ENCODE measurements around the gene KRTAP4-1. TPM values are rescaled to one million over a fixed set of nuclear protein-coding genes. Genes with fewer than 3 reads are reported as not detected.
"Not testable (repeated sequence)": the region's sequence is repeated elsewhere in the genome, so short reads cannot be mapped to it uniquely, and the experiment has no call there.

KRTAP4-1 gene
- total RNA-seq = not detected
- long read RNA-seq, donor 1 = 0 reads
- long read RNA-seq, donor 2 = 0 reads

DNA sequence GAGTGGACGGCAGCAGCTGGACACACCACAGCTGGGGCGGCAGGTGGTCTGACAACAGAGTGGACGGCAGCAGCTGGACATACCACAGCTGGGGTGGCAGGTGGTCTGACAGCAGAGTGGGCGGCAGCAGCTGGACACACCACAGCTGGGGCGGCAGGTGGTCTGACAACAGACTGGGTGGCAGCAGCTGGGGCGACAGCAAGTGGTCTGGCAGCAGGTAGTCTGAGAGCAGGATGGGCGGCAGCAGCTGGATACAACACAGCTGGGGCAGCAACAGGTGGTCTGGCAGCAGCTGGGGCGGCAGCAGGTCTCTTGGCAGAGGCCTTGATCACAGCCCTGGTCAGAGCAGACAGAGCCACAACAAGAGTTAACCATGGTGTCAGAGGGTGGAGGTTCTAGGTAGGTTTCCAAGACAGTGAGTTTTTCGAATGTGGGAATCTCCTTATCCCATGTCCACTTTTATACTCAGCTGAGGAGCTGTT is at the start of gene KRTAP4-1:
TSS of gene KRTAP4-1 (minus strand) at position 432 of the 482 bp plus-strand sequence. CDS start at position 375, 57 bp downstream.
- no peak for DNase-seq (ENCODE audit: low spot score)
- intact Hi-C loops (cut with DNase I) = no loop called here

DNA sequence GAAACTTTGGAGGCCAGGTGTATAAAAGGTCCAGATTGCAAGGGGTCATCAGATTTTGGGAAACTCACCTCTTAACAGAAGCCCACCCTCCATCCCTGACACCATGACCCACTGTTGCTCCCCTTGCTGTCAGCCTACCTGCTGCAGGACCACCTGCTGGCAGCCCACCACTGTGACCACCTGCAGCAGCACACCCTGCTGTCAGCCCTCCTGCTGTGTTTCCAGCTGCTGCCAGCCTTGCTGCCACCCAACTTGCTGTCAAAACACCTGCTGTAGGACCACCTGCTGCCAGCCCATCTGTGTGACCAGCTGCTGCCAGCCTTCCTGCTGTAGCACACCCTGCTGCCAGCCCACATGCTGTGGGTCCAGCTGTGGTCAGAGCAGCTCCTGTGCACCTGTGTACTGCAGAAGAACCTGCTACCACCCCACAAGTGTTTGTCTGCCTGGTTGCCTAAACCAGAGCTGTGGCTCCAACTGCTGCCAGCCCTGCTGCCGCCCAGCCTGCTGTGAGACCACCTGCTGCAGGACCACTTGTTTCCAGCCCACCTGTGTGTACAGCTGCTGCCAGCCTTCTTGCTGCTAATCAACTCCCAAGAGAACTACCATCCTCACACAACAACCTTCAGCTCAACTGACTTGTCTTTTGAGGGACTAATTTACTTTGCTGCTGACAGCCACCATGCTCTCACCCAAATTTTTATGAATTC is 47.8 kb upstream of the KRTAP4-1 start, which contains the start of gene KRTAP9-3:
TSS of gene KRTAP9-3 (plus strand) at position 51 of the 707 bp plus-strand sequence. CDS start at position 104, 53 bp downstream.
- DNase-seq (ENCODE audit: low spot score); intact Hi-C loops (cut with DNase I): not testable (repeated sequence)

DNA sequence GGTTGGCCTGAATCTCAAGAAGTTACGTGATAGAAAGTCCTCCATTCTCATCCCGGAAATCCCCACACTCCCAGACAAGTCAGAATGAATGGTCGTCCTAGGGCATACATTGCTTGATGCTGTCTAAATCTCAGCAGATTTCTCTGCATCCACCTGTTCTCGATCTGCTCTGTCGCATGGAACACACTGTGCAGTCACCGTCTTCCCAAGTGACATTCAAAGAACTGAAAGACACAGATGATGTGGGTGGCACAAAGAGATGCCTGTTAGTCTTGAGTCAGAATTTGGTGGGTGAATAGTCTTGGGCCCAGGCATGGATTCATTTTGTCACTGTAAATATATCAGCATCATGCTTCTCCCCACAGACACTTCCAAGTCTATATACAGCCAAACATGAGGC is 47.0 kb upstream of the KRTAP4-1 start:
- no peak for DNase-seq (ENCODE audit: low spot score)
- intact Hi-C loops (cut with DNase I) = no loop called here

DNA sequence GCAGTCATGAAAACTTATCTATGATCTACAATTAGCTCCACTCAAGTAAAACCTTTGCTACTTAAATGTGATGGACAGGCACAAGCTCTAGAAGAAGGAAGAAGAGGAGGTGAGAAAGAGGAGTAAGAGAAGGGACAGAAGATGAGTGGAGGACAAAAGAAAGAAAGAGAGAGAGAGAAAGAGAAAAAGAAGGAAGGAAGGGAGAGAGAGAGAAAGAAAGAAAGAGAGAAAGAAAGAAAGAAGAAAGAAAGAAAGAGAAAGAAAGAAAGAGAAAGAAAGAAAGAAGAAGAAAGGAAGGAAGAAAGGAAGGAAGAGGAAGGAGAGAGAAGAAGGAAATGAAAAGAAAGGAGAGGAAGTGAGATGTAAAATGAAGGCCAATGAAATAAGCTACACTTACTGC is 45.4 kb upstream of the KRTAP4-1 start:
- intact Hi-C loops (cut with DNase I) = no loop called here
- no peak for DNase-seq (ENCODE audit: low spot score)

DNA sequence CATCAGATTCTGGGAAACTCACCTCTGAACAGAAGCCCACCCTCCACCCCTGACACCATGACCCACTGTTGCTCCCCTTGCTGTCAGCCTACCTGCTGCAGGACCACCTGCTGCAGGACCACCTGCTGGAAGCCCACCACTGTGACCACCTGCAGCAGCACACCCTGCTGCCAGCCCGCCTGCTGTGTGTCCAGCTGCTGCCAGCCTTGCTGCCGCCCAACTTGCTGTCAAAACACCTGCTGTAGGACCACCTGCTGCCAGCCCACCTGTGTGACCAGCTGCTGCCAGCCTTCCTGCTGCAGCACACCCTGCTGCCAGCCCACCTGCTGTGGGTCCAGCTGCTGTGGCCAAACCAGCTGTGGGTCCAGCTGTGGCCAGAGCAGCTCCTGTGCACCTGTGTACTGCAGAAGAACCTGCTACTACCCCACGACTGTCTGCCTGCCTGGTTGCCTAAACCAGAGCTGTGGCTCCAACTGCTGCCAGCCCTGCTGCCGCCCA is 41.9 kb upstream of the KRTAP4-1 start, which contains the start of gene KRTAP9-2:
TSS of gene KRTAP9-2 (plus strand) at position 51 of the 498 bp plus-strand sequence. CDS start at position 58, 7 bp downstream.
- intact Hi-C loops (cut with DNase I); DNase-seq (ENCODE audit: low spot score): not testable (repeated sequence)

DNA sequence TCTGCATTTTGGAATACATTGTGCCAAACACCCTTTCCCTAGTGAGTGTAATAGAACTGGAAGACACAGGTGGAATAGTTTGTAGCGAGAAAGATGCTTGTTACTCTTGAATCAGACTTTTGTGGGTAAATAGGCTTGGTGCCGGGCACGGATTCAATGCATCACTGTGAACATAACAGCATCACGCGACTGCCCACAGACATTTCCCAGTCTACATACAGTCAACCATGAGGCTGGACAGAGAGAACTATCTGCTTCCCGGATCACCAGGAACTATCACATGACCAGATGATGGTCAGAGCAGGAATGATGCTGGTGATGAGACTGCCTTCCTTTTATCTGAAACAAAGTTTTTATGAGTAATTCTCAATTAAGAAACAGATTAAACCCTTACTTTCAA is 41.3 kb upstream of the KRTAP4-1 start:
- DNase-seq (ENCODE audit: low spot score) = no peak
- intact Hi-C loops (cut with DNase I) = no loop called here

DNA sequence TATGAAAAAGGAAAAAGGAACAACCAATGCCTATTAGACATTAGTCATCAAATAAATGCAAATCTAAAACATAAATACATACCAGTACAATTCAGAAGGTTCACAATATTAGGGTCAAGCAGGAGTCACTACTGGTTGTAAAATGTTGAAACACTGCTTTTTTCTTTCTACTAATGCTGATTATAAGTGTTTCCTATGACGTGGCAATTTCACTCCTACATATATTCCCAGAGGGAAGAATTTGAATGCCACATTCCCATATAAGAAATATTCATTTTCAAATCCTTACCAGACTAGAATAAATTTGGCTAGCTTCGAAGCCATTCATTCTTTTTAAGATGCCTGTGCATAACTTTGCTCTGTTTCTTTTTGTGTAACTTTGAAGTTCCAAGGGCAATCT is 39.1 kb upstream of the KRTAP4-1 start:
- intact Hi-C loops (cut with DNase I) = no loop called here

DNA sequence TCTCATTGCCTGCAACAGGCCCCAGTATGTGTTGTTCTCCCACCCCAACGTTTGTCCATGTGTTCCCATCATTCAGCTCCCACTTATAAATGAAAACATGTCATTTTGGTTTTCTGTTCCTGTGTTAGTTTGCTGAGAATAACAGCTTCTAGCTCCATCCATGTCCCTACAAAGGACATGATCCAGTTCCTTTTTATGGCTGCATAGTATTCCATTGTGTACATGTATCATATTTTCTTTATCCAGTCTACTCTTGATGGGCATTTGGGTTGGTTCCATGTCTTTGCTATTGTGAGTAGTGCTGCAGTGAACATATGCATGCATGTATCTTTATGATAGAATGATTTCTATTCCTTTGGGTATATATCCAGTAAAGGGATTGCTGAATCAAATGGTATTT is 31.0 kb upstream of the KRTAP4-1 start:
- intact Hi-C loops (cut with DNase I) = no loop called here
- DNase-seq (ENCODE audit: low spot score) = no peak

More for the DNA sequence above, 39.1 kb upstream of the KRTAP4-1 start:
- no peak for DNase-seq (ENCODE audit: low spot score)

DNA sequence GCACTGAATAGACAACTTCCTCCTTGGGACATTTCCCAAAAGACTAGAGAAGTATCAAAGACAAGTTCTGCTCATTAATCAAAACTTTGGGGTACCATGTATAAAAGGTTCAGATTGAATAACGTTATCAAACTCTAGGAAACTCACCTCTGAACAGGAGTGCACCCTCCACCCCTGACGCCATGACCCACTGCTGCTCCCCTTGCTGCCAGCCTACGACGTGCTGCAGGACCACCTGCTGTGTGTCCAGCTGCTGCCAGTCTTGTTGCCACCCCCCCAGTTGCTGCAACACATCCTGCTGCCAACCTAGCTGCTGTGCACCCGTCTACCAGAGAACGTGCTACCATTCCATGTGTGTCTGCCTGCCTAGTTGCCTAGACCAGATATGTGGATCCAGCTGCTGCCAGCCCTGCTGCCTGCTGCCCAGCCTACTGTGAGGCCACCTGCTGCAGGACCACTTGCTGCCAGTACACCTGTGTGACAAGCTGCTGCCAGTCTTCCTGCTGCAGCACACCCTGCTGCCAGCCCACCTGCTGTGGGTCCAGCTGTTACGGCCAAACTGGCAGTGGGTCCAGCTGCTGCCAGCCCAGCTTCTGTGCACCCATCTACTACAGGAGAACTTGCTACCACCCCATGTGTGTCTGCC is 27.9 kb upstream of the KRTAP4-1 start:
- intact Hi-C loops (cut with DNase I) = no loop called here
- DNase-seq (ENCODE audit: low spot score) = no peak

DNA sequence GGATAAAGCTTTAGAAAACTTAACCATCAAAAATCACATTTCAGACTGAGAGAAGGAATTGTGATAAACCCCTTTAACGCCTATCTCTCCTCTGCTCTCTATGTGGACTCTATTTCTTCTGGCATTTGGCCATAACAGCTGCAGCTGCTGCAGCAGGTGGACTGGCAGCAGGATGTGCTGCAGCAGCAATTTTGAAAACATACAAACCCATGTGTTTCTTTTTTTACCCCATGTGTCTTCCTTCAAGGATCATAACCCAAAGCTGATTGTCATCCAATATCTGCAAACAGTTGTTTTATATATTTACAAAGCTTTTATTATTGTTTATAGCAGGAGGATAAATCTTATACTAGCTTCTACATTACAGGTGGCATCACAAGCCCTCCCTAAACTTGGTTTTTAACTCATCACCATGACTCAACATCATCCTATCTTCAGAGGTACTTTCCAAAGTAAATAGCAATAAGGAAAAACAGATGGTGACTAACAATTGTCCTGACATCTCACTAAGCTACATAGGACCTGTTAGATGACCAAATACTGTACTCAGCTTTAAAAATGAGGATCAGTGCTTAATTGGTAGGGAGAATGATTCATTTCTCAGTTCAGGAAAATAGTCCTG is 27.2 kb upstream of the KRTAP4-1 start:
- intact Hi-C loops (cut with DNase I) = no loop called here
- DNase-seq (ENCODE audit: low spot score) = no peak

DNA sequence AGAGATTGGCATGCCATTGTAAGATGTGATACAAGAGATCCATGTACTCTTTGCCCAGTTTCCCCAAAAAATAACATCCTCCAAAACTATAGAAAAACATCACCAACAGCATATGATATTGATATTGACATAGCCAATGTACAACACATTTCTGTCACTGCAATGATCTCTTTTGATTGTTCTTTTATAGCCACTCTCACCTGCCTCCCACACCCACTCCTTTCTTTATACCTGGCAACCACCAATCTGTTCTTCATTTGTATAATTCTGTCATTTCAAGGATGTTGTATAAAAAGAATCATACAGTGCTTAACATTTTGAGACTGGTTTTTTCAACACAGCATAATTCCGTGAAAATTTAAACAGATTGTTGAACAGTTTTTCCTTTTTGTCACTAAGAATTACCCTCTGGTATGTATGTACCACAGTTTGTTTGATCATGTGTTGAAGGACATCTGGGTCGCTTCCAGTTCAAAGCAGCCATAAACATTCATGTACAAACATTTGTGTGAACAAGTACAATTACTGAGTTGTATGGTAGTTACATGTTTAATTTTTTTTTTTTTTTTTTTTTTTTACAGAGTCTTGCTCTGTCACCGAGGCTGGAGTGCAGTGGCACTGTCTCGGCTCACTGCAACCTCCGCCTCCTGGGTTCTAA is 14.8 kb upstream of the KRTAP4-1 start:
- intact Hi-C loops (cut with DNase I) = loop anchor here in 1 of 2 donors (10.0 kb wide), 1 partner anchor 535 kb away; the partner anchor contains the start of gene KRT222
- DNase-seq (ENCODE audit: low spot score) = no peak

DNA sequence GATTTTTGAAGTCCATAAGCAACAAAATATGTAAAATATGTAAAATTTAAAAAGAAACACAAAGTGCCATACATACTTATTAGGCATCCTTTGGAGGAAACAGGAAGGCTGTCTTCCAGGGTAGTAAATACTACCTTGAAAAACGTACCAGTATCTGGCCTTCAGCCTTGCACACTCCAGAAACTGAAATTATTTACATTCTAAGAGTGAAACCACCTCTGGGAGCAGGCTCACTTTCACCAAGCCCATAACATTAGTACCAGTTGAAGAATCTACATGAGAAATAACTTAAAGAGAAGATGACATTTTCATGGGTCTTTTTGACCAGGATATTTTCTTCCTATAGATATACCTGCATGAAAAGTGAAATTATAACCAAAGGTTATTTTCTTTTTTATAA is 11.4 kb upstream of the KRTAP4-1 start:
- no peak for DNase-seq (ENCODE audit: low spot score)
- intact Hi-C loops (cut with DNase I) = loop anchor here in 1 of 2 donors (10.0 kb wide), 1 partner anchor 531 kb away; the partner anchor contains the start of gene KRT222

DNA sequence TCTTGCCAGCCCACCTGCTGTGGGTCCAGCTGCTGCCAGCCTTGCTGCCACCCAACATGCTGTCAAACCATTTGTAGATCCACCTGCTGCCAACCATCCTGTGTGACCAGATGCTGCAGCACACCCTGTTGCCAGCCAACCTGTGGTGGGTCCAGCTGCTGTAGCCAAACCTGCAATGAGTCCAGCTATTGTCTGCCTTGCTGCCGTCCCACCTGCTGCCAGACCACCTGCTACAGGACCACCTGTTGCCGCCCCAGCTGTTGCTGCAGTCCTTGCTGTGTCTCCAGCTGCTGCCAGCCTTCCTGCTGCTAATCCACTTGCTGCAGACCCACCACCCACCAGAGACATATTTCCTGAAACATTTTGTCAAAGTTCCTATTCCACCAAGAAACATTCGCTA is 5.6 kb upstream of the KRTAP4-1 start:
- DNase-seq (ENCODE audit: low spot score) = no peak
- intact Hi-C loops (cut with DNase I) = loop anchor here in 1 of 2 donors (10.0 kb wide), 1 partner anchor 526 kb away; the partner anchor contains the start of gene KRT222

DNA sequence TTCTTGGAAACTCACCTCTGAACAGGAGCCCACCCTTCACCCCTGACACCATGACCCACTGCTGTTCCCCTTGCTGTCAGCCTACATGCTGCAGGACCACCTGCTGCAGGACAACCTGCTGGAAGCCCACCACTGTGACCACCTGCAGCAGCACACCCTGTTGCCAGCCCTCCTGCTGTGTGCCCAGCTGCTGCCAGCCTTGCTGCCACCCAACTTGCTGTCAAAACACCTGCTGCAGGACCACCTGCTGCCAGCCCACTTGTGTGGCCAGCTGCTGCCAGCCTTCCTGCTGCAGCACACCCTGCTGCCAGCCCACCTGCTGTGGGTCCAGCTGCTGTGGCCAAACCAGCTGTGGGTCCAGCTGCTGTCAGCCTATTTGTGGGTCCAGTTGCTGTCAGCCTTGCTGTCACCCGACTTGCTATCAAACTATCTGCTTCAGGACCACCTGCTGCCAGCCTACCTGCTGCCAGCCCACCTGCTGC is 5.2 kb upstream of the KRTAP4-1 start, which contains the start of gene KRTAP9-1:
TSS of gene KRTAP9-1 (plus strand) at position 51 of the 482 bp plus-strand sequence. CDS start at position 51, 0 bp downstream.
- not testable (repeated sequence) for DNase-seq (ENCODE audit: low spot score)
- intact Hi-C loops (cut with DNase I) = loop anchor here in 1 of 2 donors (10.0 kb wide), 1 partner anchor 525 kb away; the partner anchor contains the start of gene KRT222

DNA sequence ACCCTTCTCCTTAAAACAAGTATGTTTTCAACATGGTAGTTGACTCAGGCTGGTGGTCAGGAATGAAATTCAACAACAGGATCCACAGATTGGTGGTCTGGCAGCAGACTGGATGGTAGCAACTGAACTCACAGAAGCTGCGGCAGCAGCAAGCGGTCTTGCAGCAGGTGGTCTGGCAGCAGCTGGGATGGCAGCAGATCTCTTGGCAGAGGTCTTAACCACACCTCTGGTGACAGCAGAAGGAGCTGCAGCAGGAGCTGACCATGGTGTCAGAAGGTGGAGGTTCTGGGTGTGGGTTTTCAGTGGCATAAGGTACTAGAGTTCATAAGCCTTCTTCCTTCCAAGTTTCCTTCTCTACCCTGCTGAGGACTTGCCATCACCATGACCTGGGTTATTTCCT is 2.2 kb upstream of the KRTAP4-1 start:
- DNase-seq (ENCODE audit: low spot score) = no peak
- intact Hi-C loops (cut with DNase I) = no loop called here

DNA sequence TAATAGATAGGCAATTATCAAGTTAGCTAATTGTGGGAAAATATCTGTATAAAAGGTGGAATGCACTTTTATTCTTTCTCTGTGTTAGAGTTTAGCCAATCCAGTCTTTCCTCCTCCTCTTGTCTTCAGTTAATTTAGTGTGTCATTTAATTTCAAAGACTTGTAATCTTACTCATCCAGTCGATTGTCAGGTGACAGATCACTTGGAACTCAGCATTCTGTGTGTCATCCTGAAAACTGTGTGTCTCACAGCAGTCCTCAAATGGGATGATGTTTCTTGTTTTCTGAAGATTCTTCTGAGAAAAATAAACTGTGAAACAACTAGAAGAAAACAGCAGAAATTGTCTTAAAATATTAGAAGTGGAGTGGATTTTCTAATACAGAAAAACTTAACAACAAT is 290 bp upstream of the KRTAP4-1 start:
- DNase-seq (ENCODE audit: low spot score) = no peak
- intact Hi-C loops (cut with DNase I) = no loop called here

DNA sequence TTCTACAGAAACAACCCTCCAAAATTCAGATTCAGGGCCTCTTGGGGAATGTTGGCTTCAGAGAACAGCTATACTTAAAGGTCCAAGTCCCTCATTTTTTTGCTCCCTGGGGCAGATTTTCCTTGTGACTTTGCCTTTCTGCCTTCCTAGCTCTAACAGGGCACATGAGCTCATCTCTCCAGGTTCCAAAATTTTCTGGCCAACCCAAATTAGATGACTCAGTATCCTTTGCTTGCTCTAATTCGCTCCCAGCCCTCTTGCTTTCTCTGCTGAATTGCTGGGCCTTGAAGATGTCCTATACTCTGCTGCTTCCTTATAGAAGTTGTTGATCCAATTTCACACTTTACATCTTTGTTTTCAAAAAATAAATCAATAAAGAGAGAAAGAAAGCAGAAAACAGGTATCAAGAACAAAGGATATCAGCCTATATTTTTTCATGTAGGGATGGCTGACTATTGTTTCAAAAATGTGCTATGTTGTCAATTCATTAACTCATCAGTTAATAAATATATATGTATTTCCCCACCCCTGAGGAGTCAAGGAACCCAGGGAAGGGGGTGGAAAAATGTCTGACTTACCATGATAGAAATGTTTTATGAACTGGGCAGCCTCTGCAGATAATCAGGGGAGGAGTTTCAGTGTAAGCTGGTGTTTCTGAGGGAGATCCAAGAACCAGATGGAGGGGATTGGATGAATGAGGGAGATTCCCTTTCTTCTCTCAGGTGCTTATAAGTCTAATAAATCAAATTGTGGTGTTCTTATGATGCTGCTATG is 5.7 kb downstream of the KRTAP4-1 start:
- no peak for DNase-seq (ENCODE audit: low spot score)
- intact Hi-C loops (cut with DNase I) = no loop called here

DNA sequence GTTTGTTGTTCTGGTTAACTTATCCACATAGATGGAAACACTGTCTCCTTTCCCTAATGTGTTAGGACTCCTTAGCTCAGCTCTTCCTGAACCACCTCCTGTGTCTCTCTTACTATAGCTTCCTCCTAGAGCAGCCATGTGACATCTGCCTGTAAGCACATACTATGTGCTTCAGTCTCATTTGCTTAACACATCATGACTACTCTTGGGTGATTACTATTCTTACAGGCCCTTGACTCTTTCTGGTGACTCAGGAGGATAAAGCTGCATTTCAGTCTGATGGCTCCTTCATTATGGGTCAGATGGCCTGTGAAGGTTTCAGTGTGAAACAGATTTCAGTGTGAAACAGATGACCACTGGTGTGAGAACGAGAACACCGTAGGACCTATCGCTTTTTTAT is 6.4 kb downstream of the KRTAP4-1 start:
- intact Hi-C loops (cut with DNase I) = no loop called here
- no peak for DNase-seq (ENCODE audit: low spot score)
